Tibial artery (tissue), 4 donors: ENCODE measurements around the gene SLC6A15.

ENCODE experiments used
- DNase-seq, 2 donors: peaks; one replicate each; pipeline ENCODE4 v3.0.0-alpha.2; 2019
- H3K27ac ChIP-seq, 2 donors: fragments of 200-600 bp; sonication (generic) in 1 of 2; 1 replicate in 1 of 2; 2 replicates in 1 of 2; pipeline ENCODE4 v1.5.1; 2018 to 2019; ENCODE audit warnings: mild to moderate bottlenecking in 1 of 2
- H3K27me3 ChIP-seq, 2 donors: fragments of 200-600 bp; sonication (generic) in 1 of 2; one replicate each; pipeline versions ENCODE4 v1.5.1 to v1.6.0; 2016 to 2019
- H3K36me3 ChIP-seq, 3 donors: fragments of 200-600 bp; sonication (generic) in 2 of 3; one replicate each; pipeline ENCODE4 v1.5.1; 2016 to 2019; ENCODE audit warnings: mild to moderate bottlenecking in 2 of 3
- H3K4me1 ChIP-seq, 4 donors: fragments of 200-600 bp; sonication (generic) in 2 of 4; 1 replicate in 3 of 4; 2 replicates in 1 of 4; pipeline ENCODE4 v1.5.1; 2016 to 2019
- H3K4me3 ChIP-seq, 2 donors: fragments of 200-600 bp; sonication (generic) in 1 of 2; 1 replicate in 1 of 2; 2 replicates in 1 of 2; pipeline ENCODE4 v1.5.1; 2018 to 2019; ENCODE audit warnings: mild to moderate bottlenecking in 2 of 2
- H3K9me3 ChIP-seq, 3 donors: fragments of 200-600 bp; sonication (generic) in 1 of 3; one replicate each; pipeline ENCODE4 v1.5.1; 2016 to 2019
- intact Hi-C: fragments of 100-400 bp; cut with DNase I; formaldehyde crosslinking; loops from one replicate; pipeline ENCODE4 v1.15.0; 2023; ENCODE audit warnings: low total_unique reads
- TF ChIP-seq, protein P1 (sequence below), 2 experiments: fragments of 200-600 bp in 1 of 2; fragments of 450-650 bp in 1 of 2; IDR thresholded peaks; one replicate each; pipeline ENCODE4 v1.5.1; 2017 to 2019; ENCODE audit warnings: antibody characterized with exemption in 2 of 2, mild to moderate bottlenecking in 1 of 2, moderate library complexity in 1 of 2

Gene SLC6A15

DNA sequence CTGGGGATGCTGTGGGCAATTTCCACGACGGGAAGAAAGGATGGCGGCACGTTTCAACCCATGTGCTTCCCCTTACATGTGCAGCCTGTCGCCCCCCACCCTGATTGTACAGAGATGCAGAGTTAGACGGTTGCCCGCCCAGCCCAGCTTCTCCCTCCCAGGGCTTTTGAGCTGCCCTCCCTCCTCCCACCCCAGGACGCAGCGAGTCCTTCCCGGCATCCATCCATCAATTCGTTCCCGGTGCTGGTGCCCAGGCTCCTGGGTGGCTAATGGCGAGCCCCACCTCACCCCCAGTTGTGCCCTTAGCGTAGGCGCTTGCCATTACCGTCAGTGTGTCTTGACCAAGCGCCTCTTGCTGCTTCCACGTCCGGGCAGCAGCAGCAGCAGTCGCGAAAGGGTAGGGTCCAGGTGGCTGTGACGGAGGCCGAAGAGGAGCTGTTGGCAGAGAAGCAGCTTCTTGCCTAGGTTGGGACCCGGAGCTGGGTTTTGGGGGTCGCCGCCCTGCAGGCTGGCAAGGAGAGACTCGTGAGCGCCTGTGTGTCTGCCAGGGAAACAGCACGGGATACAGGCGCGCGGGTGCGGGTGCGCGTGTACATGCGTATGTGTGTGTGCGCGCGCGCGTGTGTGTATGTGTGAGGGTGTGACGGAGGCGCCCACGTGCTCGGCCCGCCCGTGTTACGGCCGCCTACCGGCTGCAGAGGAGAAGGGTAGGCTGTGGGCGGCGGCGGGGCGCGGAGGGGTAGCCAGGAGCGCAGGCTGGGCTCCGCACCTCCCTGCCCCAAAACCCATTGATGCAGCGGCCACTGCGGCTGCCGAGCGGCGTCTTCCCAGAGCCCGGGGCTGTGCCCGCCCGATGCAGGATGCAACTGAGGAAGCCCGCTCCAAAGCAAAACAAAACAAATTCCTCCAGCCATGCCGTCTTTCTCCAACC lies at the start of gene SLC6A15:
TSS of gene SLC6A15 (minus strand) at position 602 of the 931 bp plus-strand sequence. CDS start 20,679 bp downstream, outside the sequence.
- Histone ChIP-seq H3K9me3 (no peaks in the 10 kb centered on the region), H3K4me3 (peak within 1 kb of the TSS; percentile 38 to 50), H3K27ac (no peak within 1 kb of the TSS), H3K36me3 (no peaks in the 10 kb centered on the region), H3K27me3 (peaks cover 0 to 23% of the 10 kb centered on the region in 2 donors), H3K4me1 (peaks cover 0 to 29% (median 24%) of the 10 kb centered on the region in 4 donors)
- peak; percentile 45 to 63 for DNase-seq
- intact Hi-C loops = no loop called here
- TF ChIP-seq, protein P1, sequence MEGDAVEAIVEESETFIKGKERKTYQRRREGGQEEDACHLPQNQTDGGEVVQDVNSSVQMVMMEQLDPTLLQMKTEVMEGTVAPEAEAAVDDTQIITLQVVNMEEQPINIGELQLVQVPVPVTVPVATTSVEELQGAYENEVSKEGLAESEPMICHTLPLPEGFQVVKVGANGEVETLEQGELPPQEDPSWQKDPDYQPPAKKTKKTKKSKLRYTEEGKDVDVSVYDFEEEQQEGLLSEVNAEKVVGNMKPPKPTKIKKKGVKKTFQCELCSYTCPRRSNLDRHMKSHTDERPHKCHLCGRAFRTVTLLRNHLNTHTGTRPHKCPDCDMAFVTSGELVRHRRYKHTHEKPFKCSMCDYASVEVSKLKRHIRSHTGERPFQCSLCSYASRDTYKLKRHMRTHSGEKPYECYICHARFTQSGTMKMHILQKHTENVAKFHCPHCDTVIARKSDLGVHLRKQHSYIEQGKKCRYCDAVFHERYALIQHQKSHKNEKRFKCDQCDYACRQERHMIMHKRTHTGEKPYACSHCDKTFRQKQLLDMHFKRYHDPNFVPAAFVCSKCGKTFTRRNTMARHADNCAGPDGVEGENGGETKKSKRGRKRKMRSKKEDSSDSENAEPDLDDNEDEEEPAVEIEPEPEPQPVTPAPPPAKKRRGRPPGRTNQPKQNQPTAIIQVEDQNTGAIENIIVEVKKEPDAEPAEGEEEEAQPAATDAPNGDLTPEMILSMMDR (IDR thresholded peaks at IDR 0.05) = no peak

DNA sequence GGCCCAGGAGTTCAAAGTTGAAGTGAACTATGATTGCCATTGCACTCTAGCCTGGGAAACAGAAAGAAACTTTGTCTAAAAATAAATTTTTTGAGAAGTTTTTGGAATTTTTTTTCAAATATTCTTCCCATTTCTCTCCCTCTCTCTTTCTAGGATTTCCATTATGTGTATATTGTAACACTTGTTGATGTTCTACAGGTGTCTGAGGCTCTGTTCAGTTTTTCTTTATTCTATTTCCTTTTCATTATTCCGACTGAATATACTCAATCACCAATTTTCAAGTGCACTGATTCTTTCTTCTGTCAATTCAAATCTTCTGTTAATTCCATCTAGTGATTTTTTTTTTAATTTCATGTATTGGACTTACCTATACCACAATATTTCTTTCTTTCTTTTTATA lies 48.3 kb upstream of the SLC6A15 start:
- H3K4me3 ChIP-seq = no peak overlapping the region
- no peaks in the 10 kb centered on the region for H3K36me3 ChIP-seq
- H3K27ac ChIP-seq = no peak overlapping the region
- DNase-seq = no peak
- intact Hi-C loops = no loop called here
- TF ChIP-seq, protein P1 (IDR thresholded peaks at IDR 0.05) = no peak
- no peaks in the 10 kb centered on the region for H3K27me3 ChIP-seq
- no peaks in the 10 kb centered on the region for H3K9me3 ChIP-seq
- H3K4me1 ChIP-seq = no peaks in the 10 kb centered on the region

DNA sequence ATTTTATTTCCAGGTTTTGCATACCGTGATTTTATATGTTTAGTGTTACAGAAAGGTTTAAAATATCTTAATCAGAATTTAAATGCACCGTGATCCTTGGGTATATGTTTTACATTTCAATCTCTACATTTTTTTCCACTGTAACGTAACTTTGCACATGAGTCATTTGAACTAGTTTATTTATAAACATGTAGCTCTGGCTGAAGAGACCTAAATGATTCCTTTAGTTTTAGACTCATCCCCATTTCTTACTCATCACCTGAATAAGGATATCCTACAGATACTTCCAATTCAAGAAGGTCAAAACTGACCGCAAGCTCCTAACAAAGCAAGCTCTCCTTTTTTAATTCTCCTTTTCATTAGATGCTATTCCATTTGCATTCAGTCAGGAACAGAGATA lies 42.7 kb upstream of the SLC6A15 start:
- no peak for DNase-seq
- H3K4me3 ChIP-seq = no peak overlapping the region
- H3K4me1 ChIP-seq = no peaks in the 10 kb centered on the region
- H3K27ac ChIP-seq = no peak overlapping the region
- H3K36me3 ChIP-seq = no peaks in the 10 kb centered on the region
- H3K9me3 ChIP-seq = no peaks in the 10 kb centered on the region
- TF ChIP-seq, protein P1 (IDR thresholded peaks at IDR 0.05) = no peak
- no peaks in the 10 kb centered on the region for H3K27me3 ChIP-seq
- intact Hi-C loops = no loop called here

DNA sequence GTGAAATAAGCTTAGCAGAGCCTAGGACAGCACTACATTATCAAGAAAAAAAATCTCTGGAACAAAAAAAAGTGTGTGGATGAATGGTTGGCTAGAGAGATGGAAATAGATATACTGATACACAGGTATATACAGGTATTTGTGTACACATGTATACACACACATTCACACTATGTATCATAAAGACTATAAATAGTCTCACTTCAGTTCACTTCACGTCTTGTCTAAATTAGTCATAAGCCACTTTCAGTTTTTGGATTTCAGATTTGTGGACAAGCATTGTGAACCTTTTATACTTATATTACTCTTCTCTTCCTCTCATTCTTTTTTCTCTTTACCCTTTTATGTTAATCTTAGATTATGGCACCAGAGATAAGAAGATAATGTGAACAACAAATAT lies 41.8 kb upstream of the SLC6A15 start:
- intact Hi-C loops = no loop called here

DNA sequence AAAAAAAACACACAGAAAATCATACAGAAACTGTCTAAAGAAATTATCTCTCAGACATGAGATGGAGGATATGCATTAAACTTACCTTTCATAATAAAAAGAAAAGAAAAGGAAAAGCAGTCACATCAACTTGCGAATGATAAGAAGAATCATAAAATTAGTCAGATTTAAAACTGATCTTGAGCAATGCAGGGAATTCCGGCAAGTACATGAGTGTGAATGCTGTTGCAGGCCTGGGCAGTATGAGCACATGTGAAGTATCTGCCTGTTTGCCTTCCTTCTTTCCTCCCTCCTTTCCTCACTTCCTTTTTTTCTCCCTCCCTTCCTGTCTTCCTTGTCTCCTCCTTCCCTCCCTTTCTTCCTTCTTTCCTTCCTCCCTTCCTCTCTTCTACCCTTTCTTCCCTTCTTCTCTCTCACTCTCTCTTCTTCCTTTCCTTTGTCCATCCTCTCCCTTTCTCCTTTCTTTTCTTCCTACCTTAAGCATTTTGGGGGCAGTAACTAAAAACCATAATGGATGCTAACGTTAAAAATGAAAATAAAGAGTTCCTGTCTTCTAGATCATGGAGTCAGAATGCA lies 38.5 kb upstream of the SLC6A15 start:
- H3K36me3 ChIP-seq = no peaks in the 10 kb centered on the region
- H3K27me3 ChIP-seq = no peaks in the 10 kb centered on the region
- H3K27ac ChIP-seq = no peak overlapping the region
- no peaks in the 10 kb centered on the region for H3K9me3 ChIP-seq
- H3K4me1 ChIP-seq = no peaks in the 10 kb centered on the region
- TF ChIP-seq, protein P1 (IDR thresholded peaks at IDR 0.05) = no peak
- H3K4me3 ChIP-seq = no peak overlapping the region
- no peak for DNase-seq
- intact Hi-C loops = no loop called here

More for the DNA sequence above, 41.8 kb upstream of the SLC6A15 start:
- Histone ChIP-seq H3K27me3 (no peaks in the 10 kb centered on the region), H3K36me3 (no peaks in the 10 kb centered on the region), H3K27ac (no peak overlapping the region), H3K4me3 (no peak overlapping the region), H3K9me3 (no peaks in the 10 kb centered on the region), H3K4me1 (no peaks in the 10 kb centered on the region)
- no peak for DNase-seq
- TF ChIP-seq, protein P1 (IDR thresholded peaks at IDR 0.05) = no peak
